Ascending aorta (tissue), 2 donors: ENCODE results near the gene GRAMD2B. TPM values are rescaled to one million over a fixed set of nuclear protein-coding genes. Genes with fewer than 3 reads are reported as not detected.

Experiments
- DNase-seq, 2 donors: peaks; one replicate each; pipeline ENCODE4 v3.0.0-alpha.2; 2019; ENCODE audit warnings: low spot score in 2 of 2
- H3K27ac ChIP-seq, 2 donors: fragments of 200-600 bp; sonication (generic); one replicate each; pipeline ENCODE4 v1.5.1; 2016 to 2017; ENCODE audit warnings: mild to moderate bottlenecking in 1 of 2
- H3K27me3 ChIP-seq: fragments of 200-600 bp; sonication (generic); one replicate; pipeline ENCODE4 v1.5.1; 2017
- H3K36me3 ChIP-seq, 2 donors: fragments of 200-600 bp; sonication (generic); one replicate each; pipeline ENCODE4 v1.5.1; 2016
- H3K4me1 ChIP-seq, 2 donors: fragments of 200-600 bp; sonication (generic); one replicate each; pipeline ENCODE4 v1.5.1; 2016 to 2017; ENCODE audit warnings: mild to moderate bottlenecking in 1 of 2
- H3K4me3 ChIP-seq, 2 donors: fragments of 200-600 bp; sonication (generic); one replicate each; pipeline ENCODE4 v1.5.1; 2016 to 2017; ENCODE audit warnings: mild to moderate bottlenecking in 1 of 2
- H3K9me3 ChIP-seq, 2 donors: fragments of 200-600 bp; sonication (generic); one replicate each; pipeline ENCODE4 v1.5.1; 2016
- CTCF ChIP-seq, 3 experiments: fragments of 200-600 bp in 2 of 3; fragments of 450-650 bp in 1 of 3; sonication (generic) in 2 of 3; IDR thresholded peaks; one replicate each; pipeline ENCODE4 v1.5.1; 2016 to 2019; ENCODE audit warnings: antibody characterized with exemption in 3 of 3, mild to moderate bottlenecking in 1 of 3, moderate library complexity in 1 of 3
- intact Hi-C: fragments of 100-400 bp; cut with DNase I; formaldehyde crosslinking; loops from one replicate; pipeline ENCODE4 v1.15.1; 2023
- total RNA-seq: library from RNA; depleted of rRNA; stranded (reverse); fragments of >200 nt; gene quantifications from one replicate; pipeline ENCODE4 v1.1.0, GENCODE V29; 2016

Gene GRAMD2B
- total RNA-seq, 1 donor from 2014 or later, result 55.6 TPM

DNA sequence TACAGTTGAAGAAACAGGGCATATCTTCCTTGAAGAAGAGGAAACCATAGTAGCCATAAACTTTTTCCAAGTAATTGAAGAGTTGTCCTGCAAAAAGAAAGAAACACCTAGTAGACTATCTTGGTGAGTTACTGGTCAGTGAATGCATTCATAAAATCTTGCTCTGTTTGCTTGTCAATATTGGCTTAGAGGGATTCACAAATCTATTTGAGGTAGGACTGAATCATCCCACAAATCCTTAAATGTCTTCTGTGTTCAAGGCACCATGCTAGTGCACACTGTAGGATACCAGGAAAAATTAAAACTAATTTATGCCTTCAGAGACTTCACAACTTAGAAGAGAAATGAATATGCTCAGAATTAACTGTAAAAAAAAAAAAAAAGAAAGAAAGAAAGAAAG lies 57.6 kb downstream of the GRAMD2B start:
- peaks cover 14 to 17% of the 10 kb centered on the region in 2 donors for H3K4me1 ChIP-seq

DNA sequence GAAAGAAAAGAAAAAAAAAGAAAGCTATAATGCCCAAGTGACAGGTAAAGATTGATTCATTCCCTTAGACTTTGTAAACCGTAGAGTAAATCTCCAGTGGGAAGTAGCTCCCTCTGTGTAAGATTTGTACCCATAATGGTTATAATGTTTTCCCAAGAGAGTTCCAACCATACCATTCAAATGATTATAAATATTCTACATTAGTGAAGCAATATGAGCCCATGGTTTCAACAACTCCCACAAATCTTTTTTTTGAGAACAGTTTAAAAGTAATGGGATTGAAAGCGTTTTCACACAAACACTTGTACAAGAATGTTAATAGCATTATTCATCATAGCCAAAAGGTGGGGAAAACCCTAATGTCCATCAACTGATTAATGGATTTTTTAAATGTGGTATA lies 58.0 kb downstream of the GRAMD2B start:
- no peak for DNase-seq
- Histone ChIP-seq H3K27ac (peak overlapping the region in 1 of 2 donors; percentile 77), H3K36me3 (peaks cover 59% of the 10 kb centered on the region in 2 donors), H3K27me3 (no peaks in the 10 kb centered on the region), H3K4me3 (no peak overlapping the region), H3K9me3 (no peaks in the 10 kb centered on the region), H3K4me1 (peaks cover 14 to 19% of the 10 kb centered on the region in 2 donors)
- no peak for TF ChIP-seq CTCF (IDR thresholded peaks at IDR 0.05)
- intact Hi-C loops, result no loop called here

More for the DNA sequence above, 57.6 kb downstream of the GRAMD2B start:
- no peaks in the 10 kb centered on the region for H3K27me3 ChIP-seq
- peaks cover 58 to 59% of the 10 kb centered on the region in 2 donors for H3K36me3 ChIP-seq
- H3K4me3 ChIP-seq, result no peak overlapping the region
- no peak for DNase-seq
- intact Hi-C loops, result no loop called here
- no peak for TF ChIP-seq CTCF (IDR thresholded peaks at IDR 0.05)
- H3K9me3 ChIP-seq, result no peaks in the 10 kb centered on the region
- peak overlapping the region in 1 of 2 donors; percentile 77 for H3K27ac ChIP-seq

DNA sequence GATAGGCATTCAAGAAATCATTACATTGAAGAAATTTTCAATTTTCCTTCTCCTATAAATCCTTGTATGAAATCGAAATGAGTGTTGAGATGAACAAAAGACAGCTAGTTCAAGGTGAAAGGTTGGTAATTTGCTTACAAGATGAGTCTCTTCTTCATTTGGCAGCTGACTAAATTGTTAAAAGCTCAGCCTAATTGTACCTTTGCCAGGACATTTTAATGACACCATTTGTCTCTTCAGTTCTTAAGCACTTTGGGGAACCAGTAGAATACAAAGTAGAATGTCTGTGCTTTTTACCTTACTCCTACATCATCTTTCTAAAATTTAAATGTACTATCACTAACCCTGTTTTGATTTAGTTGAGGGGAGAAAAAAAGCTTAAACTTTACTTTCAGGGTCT lies 59.4 kb downstream of the GRAMD2B start:
- peaks cover 18 to 24% of the 10 kb centered on the region in 2 donors for H3K4me1 ChIP-seq
- no peak overlapping the region for H3K4me3 ChIP-seq
- no peaks in the 10 kb centered on the region for H3K27me3 ChIP-seq
- intact Hi-C loops, result no loop called here
- DNase-seq, result no peak
- H3K27ac ChIP-seq, result peak overlapping the region; percentile 43 to 50
- no peak for TF ChIP-seq CTCF (IDR thresholded peaks at IDR 0.05)
- no peaks in the 10 kb centered on the region for H3K9me3 ChIP-seq
- H3K36me3 ChIP-seq, result peaks cover 65 to 73% of the 10 kb centered on the region in 2 donors

- peak overlapping the region in 1 of 2 donors; percentile 43 for H3K27ac ChIP-seq
- no peak for DNase-seq
- H3K9me3 ChIP-seq, result no peaks in the 10 kb centered on the region
- H3K36me3 ChIP-seq, result peaks cover 71 to 78% of the 10 kb centered on the region in 2 donors
- H3K4me1 ChIP-seq, result peaks cover 15 to 23% of the 10 kb centered on the region in 2 donors
- no peaks in the 10 kb centered on the region for H3K27me3 ChIP-seq
- intact Hi-C loops, result no loop called here
- no peak overlapping the region for H3K4me3 ChIP-seq
- no peak for TF ChIP-seq CTCF (IDR thresholded peaks at IDR 0.05)
Measured at GRCh38 chr5:126483156-126483555, 59.9 kb downstream of the GRAMD2B start.

DNA sequence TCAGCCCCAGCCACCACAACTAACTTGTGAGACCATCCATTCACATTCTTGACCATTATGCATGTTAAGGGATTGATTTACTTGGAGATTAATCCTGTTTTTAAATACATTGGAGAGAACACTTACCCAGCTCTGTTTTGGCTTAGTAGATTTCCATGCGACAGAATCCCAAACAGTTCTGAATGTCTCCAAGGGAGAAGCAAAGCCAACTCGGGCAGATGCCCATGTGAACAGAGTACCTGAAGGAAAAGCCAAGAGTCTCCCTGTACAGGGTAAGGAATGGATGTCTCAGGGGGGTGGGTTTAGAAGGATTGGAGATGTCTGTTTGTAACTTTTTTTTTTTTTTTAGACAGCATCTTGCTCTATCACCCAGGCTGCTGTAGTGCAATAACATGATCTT lies 61.0 kb downstream of the GRAMD2B start:
- Histone ChIP-seq H3K4me1 (peaks cover 8 to 16% of the 10 kb centered on the region in 2 donors), H3K4me3 (no peak overlapping the region), H3K9me3 (no peaks in the 10 kb centered on the region), H3K27ac (peak overlapping the region; percentile 43 to 45), H3K27me3 (no peaks in the 10 kb centered on the region), H3K36me3 (peaks cover 74 to 79% of the 10 kb centered on the region in 2 donors)
- TF ChIP-seq CTCF (IDR thresholded peaks at IDR 0.05), result no peak
- intact Hi-C loops, result no loop called here
- DNase-seq, result no peak

DNA sequence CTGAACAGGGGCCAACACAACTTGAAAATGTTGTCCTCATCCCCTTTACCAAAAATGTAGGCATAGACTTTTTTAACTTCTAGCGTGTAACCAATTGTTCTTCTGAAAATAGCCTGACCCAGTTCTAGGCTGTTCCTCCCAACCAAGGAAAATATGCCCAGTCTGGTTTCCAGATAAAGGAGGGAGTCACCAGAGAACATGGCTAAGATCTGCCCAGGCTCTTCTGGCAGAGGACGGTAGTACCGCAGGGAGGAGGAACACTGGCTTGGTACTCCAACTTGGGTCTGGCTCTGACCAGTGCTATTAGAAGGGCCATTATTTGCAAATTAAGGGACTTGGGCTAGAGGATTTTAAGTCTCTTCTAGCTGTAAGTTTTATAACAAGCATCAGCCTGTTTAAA lies 63.1 kb downstream of the GRAMD2B start:
- Histone ChIP-seq H3K27ac (peak overlapping the region; percentile 43 to 57), H3K27me3 (no peaks in the 10 kb centered on the region), H3K9me3 (no peaks in the 10 kb centered on the region)

More for the DNA sequence above, 63.1 kb downstream of the GRAMD2B start:
- no peak for DNase-seq
- Histone ChIP-seq H3K36me3 (peaks cover 77 to 90% of the 10 kb centered on the region in 2 donors), H3K4me1 (peaks cover 8 to 19% of the 10 kb centered on the region in 2 donors), H3K4me3 (no peak overlapping the region)
- peak in 1 of 3 experiments; percentile 12 for TF ChIP-seq CTCF (IDR thresholded peaks at IDR 0.05)
- intact Hi-C loops, result loop anchor here (5.0 kb wide), 1 partner anchor 134 kb away; no protein-coding TSS in a partner anchor
